ENCODE results near the gene KRTAP10-8.
"Not testable (repeated sequence)": the region's sequence is repeated elsewhere in the genome, so short reads cannot be mapped to it uniquely, and the experiment has no call there.

Gene KRTAP10-8

GRCh38 chr21:44579056-44579832, 32.6 kb upstream of the KRTAP10-8 start:
- no peak for DNase-seq

DNA sequence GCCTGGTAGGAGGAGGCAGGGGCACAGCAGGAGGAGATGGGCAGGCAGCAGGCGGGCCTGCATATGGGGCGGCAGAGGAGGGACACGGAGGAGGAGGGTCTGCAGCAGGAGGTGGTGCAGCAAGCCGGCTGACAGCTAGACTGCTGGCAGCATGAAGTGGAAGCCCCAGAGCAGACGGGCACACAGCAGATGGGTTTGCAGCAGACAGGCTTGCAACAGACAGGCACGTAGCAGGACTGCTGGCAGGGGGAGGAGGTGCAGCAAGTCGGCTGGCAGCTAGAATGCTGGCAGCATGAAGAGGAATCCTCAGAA, 32.1 kb upstream of the KRTAP10-8 start:
- no peak for DNase-seq

DNA sequence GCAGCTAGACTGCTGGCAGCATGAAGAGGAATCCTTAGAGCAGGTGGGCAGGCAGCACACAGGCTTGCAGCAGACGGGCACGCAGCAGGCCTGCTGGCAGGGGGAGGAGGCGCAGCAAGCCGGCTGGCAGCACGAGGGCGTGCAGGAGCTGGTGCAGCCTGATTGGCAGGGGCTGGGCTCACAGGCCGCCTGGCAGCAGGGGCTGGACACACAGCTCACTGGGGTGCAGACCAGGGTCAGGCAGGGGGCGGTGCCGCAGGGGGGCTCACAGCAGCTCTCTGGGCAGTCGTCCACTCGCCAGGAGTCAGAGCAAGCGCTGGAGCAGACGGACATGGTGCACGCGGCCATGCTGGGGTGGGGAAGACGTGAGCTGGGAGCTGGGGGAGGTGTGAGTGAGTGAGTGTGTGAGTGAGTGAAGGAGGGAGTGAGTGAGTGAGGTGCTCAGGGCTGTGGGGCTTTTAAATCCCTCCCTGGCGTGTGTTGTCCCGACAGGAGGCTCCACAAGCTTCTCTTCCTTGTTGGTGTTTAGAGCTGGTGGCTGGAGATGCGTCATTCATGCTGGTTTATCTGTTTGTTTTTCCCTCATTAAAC, 31.6 kb upstream of the KRTAP10-8 start, which contains the start of gene KRTAP10-5:
Gene KRTAP10-5 (minus strand): TSS at position 374 of the 591 bp plus-strand sequence. CDS start 26 bp downstream, at position 348.
- DNase-seq, result not testable (repeated sequence)

GRCh38 chr21:44581158-44581557, 30.7 kb upstream of the KRTAP10-8 start:
- DNase-seq, result no peak

DNA sequence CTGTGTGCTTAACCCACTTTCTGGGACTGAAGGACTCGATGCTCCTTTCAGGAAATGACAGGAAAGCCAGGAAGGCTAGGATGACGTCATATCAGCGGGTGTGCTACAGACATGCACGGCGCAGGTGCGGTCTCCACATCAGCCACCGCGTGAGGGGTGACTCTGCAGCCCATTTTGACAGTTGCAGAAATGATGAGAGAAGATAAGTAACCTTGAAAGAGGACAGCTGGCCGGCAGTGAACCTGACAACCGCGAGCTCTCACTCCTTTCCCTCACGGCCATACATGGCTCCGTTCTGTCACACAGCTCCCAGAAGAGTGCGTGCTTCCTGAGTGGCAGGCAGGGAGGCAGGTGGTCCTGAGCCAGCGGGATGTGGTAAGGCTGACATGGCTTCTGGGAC, 29.8 kb upstream of the KRTAP10-8 start:
- DNase-seq, result no peak

DNA sequence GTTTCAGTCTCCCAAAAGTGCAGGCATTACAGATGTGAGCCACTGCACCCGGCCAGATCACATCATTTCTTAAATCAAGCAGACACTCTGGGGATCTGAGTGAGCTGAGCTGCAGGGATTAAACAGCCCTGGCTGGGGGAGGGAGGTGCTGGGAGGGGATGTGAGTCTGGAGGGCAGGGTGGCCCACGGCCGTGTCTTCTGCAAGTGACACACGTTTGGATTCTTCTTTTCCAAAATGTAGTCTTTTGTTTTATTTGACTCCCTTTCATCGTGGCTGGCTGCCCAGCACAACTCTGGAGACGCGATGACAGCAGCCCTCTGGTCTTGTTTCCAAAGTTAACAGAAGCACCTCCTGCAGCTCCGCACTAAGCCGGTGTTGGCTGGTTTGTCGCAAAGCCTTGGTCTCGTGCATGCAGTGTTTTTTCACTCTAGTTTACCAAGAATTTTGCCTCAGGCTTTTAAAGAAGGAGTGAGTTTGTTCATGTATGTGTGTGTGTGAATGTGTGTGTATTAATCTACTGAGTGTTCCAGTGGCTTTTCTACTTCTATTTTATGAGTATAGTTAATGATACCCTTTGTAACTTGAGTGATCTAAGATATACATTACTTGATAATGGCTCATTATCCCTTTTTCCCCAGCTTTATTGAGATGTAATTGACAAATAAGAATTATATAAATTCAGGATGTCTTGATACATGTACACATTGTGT, 28.6 kb upstream of the KRTAP10-8 start:
- no peak for DNase-seq

- DNase-seq, result no peak
These were observed 28.1 kb upstream of the KRTAP10-8 start for GRCh38 chr21:44583800-44584147.

GRCh38 chr21:44585892-44586291, 26.0 kb upstream of the KRTAP10-8 start:
- no peak for DNase-seq

DNA sequence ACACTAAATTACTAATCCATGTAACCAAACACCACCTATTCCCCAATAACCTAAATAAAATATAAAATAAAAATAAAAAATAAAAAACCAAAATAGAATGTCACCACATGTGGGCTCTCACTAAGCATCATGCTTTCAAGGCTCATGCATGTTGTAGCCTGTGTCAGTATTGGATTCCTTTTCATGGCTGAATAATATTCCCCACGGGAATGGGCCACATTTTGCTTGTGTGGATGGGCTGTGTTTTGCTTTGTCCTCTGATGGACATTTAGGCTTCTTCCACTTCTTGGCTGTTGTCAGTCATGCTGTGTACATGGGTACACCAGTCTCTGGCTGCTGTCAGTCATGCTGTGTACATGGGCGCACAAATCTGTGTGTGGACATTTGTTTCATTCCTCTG, 22.8 kb upstream of the KRTAP10-8 start:
- no peak for DNase-seq

DNA sequence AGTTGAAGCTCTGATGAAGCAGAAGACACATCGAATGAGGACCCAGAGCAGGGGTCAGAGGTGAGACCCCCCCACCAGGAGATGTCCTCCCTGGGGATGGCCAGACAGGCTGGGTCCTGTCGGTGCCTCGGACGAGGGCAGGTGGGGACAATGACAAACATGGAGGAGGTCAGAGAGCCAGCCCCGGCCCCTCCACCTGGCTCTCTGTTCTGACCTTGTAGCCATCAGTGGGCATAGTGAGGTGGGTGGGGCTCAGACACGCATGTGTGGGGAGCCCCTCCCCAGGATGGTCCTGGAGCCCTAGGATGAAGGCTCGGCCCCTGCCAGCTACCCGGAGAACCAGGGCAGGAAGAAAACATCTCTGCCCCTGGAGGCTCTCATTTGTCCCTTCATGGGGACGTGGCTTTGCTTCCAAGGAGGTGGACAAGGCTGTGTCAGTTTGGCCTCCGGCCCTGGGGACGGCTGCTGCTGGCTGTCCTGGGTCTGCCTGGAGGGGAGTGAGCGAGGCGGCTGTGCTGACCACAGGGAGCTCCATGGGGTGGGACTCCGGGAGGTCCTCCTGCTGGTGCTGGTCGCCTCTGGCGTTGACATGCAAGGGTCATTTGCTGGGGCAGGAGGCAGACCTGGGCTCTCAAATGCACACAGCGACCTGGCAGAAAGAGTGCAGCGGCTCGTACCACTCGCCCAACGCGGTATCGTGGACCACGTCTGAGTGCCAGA, 22.1 kb upstream of the KRTAP10-8 start:
- DNase-seq, result no peak

- DNase-seq, result no peak
These were observed 21.6 kb upstream of the KRTAP10-8 start for GRCh38 chr21:44590311-44590721.

GRCh38 chr21:44590897-44591800, 20.7 kb upstream of the KRTAP10-8 start:
- DNase-seq, result not testable (repeated sequence)

- DNase-seq, result not testable (repeated sequence)
These were observed 20.1 kb upstream of the KRTAP10-8 start for GRCh38 chr21:44591801-44592130.

DNA sequence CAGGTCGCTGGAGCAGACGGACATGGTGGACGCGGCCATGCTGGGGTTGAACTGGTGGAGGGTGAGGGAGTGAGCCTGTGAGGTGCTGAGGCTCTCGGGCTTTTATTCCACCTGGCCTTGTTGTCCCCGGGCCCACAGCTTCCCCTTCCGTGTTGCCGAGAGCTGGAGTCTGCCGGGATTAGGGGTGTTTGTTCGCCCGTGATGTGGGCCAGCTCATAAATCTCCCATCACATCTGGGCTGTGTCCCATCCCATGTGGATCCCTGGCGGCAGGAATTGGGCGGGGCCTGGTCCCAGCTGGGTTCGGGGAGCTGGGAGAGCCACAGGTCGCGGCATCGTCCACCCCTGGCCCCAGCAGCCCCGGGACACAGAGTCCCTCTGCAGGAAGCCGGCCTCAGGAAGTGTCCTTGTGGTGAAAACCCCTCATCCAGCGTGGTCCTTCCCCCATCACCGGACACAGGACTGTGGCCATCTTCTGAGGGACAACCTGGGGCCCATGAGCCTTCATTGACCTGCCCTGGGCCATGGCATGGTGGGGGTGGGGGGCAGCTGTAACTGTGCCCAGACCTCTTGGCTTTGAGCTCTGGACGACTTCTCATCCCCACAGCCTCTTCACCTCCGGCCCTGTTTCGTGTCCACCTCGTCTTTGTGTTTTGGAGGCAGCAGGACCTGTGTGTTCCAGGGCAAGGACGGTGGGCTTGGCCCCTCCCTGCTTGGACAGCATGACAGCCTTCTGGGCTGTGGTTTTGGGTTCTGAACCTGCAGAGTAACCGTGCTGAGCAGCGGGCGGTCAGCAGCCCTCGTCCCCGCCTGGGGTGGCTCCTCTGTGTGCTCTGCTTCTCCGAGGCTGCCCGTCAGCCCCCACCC, 19.2 kb upstream of the KRTAP10-8 start, which contains the start of gene KRTAP10-6:
Gene KRTAP10-6 (minus strand): TSS at position 60 of the 866 bp plus-strand sequence. CDS start 21 bp downstream, at position 39.
- no peak for DNase-seq

- peak; percentile 95 for DNase-seq
These were observed 18.1 kb upstream of the KRTAP10-8 start for GRCh38 chr21:44593598-44594405.

GRCh38 chr21:44594406-44594916, 17.4 kb upstream of the KRTAP10-8 start:
- DNase-seq, result no peak

- no peak for DNase-seq
These were observed 16.4 kb upstream of the KRTAP10-8 start for GRCh38 chr21:44595524-44595923.

GRCh38 chr21:44596068-44596725, 15.7 kb upstream of the KRTAP10-8 start:
- DNase-seq, result no peak

- DNase-seq, result no peak
These were observed 13.8 kb upstream of the KRTAP10-8 start for GRCh38 chr21:44598061-44598460.

Data from OCI-M1 (cell line).